ENCODE results near the gene RAB3GAP1. TPM values are rescaled to one million over a fixed set of nuclear protein-coding genes. Genes with fewer than 3 reads are reported as not detected.
A peak's percentile ranks its signal among the peaks of the same experiment; 100 is the strongest.
"Not testable (repeated sequence)": the region's sequence is repeated elsewhere in the genome, so short reads cannot be mapped to it uniquely, and the experiment has no call there.

RAB3GAP1 gene
- total RNA-seq, 2 donors from 2014 or later = 33.3 to 38.9 TPM

DNA sequence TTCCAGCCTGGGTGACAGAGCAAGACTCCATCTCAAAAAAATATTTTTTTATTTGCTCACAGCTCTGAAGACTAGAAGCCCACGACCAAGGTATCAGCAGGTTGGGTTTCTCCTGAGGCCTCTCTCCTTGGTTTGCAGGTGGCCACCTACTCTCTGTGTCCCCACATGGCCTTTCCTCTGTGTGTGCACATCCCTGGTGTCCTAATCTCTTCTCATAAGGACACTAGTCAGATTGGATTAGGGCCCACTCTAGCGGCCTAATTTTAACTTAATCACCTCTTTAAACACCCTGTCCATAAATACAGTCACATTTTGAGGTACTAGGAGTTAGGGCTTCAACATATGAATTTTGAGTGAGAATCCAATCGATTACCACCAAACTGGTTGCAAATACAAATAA lies 2.0 kb upstream of the RAB3GAP1 start:
- peak; percentile 13 to 51 for ATAC-seq
- no peak for DNase-seq
- intact Hi-C loops (cut with DNase I) = no loop called here

DNA sequence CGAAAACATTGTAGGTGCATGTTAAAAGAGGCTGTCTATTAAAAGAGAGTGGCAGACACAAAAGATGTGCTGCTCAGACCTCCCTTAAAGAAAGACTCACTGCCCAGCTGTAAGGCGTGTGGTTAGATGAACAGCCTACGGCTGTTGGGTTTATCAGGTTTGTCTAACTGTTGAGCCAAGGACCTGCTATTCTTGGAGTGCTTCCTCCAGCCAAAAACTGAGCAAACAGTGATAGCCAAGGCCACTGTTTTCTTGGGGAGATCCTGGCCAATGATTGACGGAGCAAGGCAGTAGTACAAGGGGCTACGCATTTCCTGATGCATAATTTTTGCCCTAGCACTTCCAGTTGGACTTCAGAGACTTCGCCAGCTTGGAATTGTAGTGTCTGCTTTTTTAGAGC lies 1.4 kb upstream of the RAB3GAP1 start:
- peak; percentile 40 to 45 for ATAC-seq
- intact Hi-C loops (cut with DNase I) = no loop called here
- DNase-seq = peak; percentile 34

DNA sequence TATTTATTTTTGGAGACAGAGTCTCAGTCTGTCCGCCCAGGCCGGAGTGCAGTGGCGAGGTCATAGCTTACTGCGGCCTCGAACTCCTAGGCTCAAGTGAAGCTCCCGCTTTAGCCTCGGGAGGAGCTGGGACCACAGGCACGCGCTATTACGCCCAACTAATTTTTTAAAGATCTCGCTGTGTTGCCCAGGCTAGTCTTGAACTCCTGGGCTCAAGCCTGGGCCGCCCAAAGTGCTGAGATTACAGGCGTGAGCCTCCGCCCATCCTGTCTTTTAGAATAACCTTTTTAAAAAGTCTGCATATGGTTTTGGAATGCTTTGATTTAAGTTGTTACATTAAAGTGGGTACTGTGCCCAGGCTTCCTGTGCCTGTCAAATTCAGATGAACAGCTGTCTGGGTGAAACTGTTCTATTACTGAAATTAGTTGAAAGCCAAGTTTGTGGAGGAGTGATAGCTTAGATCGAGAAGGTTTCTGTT lies 944 bp downstream of the RAB3GAP1 start:
- ATAC-seq = peak in 1 of 2 donors; percentile 2
- intact Hi-C loops (cut with DNase I) = no loop called here
- no peak for DNase-seq

DNA sequence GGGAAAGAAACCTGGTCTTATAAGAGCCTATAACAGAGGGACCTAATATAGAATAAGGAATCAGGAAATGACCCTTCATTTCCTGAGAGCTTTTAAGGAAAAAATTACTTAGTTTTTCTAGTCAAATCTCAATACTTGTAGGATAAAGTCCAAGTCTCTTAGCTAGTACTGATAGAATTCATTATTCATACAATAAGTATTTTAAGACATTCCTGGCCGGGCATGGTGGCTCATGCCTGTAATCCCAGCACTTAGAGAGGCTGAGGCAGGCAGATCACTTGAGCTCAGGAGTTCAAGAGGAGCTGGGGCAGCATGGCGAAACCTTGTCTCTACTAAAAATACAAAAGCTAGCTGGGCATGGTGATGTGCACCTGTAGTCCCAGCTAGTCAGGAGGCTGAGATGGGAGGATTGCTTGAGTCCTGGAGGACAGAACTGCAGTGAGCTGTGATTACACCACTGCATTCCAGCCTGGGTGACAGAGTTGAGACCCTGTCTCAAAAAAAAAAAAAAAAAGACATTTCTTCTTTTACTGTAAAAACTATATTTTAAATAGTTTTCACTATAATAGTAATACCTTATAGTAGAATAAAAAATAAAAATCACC lies 3.2 kb downstream of the RAB3GAP1 start:
- DNase-seq (no peak), ATAC-seq (peak in 1 of 2 donors; percentile 4)
- intact Hi-C loops (cut with DNase I) = no loop called here

DNA sequence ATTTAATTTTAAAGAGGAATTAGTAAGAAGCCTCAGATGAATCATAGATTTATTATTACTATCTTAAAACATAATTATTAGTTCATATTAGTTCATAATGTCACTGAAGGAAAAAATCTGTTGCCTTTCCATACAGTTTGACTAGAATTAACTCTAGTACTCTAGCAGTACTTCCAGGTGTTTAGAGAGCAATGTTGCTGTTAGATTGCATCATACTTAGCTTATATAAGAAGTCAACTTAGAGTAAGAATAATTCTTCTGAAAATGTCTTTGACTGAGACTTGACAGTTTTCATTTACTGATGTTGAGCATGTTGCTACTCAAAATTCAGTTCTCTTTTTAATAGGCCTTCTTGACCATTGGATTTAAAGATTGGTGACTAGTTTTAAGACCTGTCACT lies 4.7 kb downstream of the RAB3GAP1 start:
- ATAC-seq (no peak), DNase-seq (no peak)
- intact Hi-C loops (cut with DNase I) = no loop called here

DNA sequence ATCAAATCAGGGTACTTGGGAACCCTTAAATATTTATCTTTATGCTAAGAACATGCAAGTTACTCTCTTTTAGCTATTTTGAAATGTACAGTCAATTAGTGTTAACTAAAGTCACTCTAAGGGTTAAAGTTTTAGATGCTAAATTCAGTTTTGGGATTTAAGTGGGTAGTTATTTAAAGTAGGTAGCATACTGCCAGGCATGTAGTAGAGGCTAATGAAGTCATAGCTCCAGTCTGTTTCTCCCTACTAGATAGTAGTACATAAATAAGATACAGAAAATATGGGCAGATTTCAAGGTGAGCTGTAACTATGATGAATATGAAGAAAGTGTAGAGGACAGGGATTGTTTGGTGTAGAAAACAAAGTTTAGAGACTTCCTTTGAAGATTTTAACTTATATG lies 7.5 kb downstream of the RAB3GAP1 start:
- intact Hi-C loops (cut with DNase I) = no loop called here
- ATAC-seq (peak in 1 of 2 donors; percentile 31), DNase-seq (no peak)

DNA sequence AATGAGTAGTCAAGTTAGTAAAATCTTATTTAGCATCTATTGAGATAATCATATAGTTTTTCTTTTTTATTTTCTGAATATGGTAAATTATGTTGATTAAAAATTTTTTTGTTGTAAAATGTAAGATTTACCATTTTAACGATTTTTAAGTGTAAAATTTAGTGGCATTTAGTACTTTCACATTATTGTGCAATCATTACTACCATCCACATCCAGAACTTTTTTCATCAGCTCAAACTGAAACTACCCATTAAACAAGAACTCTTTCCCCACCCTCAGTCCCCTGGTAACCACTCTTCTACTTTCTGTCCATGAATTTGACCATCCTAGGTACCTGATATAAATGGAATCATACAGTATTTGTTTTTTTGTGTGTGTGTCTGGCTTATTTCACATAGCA lies 11.1 kb downstream of the RAB3GAP1 start:
- ATAC-seq (no peak), DNase-seq (no peak)
- intact Hi-C loops (cut with DNase I) = no loop called here

DNA sequence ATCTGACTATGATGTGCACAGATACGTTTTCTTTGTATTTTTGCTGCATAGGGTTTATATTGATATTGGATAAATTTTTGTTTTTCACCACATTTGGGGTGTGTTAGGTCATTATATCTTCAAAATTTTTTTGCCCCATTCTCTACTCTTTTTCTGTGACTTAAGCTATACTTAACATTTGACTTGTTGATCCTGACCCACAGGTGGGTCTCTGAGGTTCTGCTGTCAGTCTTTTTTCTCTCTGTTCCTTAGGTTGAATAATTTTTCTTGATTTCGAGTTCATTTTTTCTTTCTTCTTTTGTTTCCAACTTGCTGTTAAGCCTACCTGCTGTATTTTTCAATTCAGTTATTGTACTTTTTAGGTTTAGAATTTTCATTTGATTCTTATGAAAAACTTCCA lies 12.1 kb downstream of the RAB3GAP1 start:
- ATAC-seq (no peak), DNase-seq (no peak)
- intact Hi-C loops (cut with DNase I) = no loop called here

DNA sequence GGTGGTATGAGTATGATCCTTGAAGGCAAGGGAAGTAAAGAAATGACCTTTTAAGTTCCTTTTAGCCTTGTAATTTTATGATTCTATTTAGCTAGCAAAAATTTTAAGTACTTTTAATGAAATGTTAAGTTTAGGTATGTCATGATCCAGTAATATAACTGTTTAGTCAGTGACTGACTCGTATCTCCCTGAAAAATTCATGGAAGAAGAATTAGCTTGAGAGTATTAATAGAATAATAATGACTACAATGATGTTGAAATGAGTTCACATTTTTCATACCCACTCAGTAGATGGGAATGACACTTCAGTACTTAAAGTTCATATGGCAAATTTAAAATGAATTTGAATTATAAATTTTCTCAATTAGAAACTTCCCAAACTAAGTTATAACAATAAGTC lies 14.6 kb downstream of the RAB3GAP1 start:
- intact Hi-C loops (cut with DNase I) = no loop called here
- DNase-seq (no peak), ATAC-seq (peak in 1 of 2 donors; percentile 53)

DNA sequence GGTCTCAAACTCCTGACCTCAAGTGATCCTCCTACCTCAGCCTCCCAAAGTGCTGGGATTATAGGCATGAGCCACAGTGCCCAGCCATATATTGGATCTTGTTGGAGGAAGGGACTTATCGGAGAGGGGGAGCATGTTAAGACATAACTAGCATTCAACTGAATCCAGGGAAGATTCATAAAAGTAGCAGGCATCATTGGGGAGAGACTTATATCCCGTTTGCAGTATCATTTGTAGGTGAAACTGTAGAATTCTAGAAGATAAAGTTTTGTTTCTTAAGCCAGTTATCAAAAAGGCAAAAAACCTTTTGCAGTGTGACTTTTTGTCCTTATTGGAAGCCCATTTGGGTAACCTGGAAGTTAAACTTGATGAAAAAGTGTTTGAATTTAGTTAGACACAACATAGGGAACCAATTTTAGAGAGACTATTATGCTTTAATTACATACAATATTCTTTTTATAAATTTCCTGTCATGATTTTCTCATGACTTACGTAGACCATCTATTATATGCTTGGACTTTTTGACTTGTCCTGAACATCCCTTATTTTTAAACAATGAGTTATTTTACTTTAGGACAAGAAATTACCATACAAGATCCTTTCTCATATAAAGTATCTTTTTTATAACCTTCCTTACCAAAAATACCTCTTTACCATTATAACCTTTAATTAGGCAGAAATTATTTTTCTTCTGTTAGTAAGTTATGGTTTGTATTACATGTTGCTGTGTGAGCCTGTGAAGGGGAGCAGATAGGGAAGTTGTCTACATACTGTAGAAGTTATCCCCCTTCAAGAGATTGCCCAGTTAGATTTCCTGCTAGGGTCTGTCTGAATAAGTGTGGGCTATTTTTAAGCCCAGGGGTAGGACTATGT lies 20.3 kb downstream of the RAB3GAP1 start:
- DNase-seq (no peak), ATAC-seq (no peak)
- intact Hi-C loops (cut with DNase I) = no loop called here

DNA sequence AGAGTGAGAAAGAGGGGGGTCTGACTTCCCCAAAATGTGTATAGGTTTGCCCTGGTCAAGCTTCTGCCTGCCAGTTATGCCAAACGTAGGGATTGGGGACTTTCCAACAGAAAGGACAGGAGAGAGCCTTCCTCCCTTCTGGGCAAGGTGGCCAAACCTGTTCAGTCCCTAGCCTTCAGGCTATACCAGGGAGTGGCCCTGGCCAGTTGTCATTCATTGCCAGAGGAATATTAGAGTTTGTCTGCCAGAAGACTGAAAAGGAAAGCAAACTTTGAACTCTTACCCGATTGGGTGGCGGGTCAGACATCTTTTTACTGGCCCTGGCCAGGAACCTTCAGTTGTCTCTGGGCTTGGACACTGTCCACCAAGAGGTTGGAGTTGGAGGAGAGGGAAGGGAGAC lies 22.1 kb downstream of the RAB3GAP1 start:
- intact Hi-C loops (cut with DNase I) = no loop called here
- ATAC-seq = no peak
- no peak for DNase-seq

DNA sequence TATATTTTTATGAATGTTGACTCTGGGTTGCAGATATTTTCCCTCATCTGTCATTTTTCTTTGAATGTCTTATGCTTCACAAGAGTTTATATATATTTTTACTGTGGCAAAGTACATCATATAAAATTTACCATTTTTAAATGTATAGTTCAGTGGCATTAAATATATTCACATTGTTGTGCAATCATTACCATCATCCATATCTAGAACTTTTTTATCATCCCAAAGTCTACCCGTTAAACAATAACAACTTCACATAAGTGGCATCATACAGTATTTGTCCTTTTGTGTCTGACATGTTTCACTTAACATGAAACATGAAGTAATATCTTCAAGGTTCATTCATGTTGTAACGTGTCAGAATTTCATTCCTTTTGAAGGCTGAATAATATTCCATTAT lies 24.5 kb downstream of the RAB3GAP1 start:
- DNase-seq = no peak
- intact Hi-C loops (cut with DNase I) = no loop called here
- ATAC-seq = no peak

DNA sequence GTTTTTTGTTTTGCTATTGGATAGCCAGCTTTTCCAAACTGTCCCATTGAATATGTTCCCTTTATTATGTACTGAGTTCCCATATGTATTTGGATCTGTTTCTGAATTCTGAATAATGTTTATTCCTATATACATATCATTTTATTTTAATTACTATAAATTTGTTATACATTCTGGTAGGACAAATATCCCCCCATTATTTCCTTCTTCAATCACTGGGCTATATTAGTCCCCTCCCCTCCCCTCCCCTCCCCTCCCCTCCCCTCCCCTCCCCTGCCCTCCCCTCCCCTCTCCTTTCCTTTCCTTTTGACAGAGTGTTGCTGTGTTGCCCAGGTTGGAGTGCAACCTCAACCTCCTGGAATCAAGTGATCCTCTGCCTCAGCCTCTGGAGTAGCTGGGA lies 26.3 kb downstream of the RAB3GAP1 start:
- ATAC-seq (no peak), DNase-seq (no peak)
- intact Hi-C loops (cut with DNase I) = no loop called here

DNA sequence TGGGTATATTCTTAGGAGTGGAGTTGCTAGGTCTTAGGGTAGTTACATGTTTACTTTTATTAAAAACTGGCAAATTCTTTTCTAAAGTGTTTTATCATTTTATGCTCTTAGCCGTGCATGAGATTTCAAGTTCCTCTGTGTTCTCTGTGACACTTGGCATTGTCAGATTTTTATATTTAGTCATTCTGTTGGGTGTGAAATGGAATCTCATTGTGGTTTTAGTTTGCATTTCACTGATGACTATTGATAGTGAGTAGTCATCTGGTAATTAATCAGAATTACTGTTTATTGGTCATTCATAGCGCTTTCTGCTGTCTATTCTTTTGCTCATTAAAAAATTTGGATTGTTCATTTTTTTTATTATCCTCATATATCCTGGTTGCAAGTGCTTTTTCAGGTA lies 34.1 kb downstream of the RAB3GAP1 start:
- no peak for ATAC-seq

DNA sequence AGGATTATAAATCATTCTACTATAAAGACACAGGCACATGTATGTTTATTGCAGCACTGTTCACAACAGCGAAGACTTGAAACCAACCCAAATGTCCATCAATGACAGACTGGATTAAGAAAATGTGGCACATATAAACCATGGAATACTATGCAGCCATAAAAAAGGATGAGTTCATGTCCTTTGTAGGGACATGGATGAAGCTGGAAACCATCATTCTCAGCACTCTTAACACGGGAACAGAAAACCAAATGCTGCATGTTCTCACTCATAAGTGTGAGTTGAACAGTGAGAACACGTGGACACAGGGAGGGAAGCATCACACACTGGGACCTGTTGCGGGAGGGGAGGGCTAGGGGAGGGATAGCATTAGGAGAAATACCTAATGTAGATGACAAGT lies 37.5 kb downstream of the RAB3GAP1 start:
- DNase-seq; ATAC-seq; intact Hi-C loops (cut with DNase I): not testable (repeated sequence)

More for the DNA sequence above, 34.1 kb downstream of the RAB3GAP1 start:
- intact Hi-C loops (cut with DNase I) = no loop called here
- no peak for DNase-seq

DNA sequence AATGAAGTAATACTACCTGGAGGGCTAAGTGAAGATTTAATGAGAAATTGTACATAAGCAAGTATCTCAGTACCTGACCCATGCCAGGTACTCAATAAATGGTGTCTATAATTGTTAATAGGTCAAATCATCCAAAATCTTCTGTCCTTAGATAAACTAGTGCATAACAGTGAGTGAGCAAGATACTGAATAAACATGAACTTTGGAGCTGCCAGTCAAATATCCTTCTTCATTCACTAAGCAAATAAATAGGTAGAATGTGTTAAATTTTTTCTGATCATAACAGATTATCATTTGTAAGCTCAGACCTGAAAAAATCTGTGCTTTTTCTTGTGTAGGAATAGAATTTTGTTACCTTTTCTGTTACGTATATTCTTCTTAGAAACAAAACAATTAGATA lies 39.6 kb downstream of the RAB3GAP1 start:
- ATAC-seq (no peak), DNase-seq (no peak)
- intact Hi-C loops (cut with DNase I) = no loop called here

DNA sequence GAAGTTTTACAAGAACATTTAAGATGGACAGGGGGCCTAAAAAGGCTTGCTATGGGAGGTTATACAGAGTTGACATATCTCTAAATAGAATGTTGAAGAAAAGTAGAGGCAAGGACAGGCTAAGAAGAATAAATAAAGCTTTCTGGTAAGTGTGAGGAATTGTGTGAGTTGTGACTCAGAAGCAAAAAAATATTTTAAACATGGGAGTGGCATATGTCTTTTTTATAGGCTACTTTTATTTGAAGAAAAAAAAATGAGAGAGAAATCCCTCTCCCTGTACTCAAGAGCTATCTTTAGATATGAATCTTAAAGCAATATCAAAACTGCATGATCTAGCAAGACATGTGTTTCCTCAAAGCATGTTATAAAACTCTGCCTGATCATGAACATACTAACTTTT lies 41.1 kb downstream of the RAB3GAP1 start:
- ATAC-seq = no peak
- DNase-seq = no peak
- intact Hi-C loops (cut with DNase I) = no loop called here

DNA sequence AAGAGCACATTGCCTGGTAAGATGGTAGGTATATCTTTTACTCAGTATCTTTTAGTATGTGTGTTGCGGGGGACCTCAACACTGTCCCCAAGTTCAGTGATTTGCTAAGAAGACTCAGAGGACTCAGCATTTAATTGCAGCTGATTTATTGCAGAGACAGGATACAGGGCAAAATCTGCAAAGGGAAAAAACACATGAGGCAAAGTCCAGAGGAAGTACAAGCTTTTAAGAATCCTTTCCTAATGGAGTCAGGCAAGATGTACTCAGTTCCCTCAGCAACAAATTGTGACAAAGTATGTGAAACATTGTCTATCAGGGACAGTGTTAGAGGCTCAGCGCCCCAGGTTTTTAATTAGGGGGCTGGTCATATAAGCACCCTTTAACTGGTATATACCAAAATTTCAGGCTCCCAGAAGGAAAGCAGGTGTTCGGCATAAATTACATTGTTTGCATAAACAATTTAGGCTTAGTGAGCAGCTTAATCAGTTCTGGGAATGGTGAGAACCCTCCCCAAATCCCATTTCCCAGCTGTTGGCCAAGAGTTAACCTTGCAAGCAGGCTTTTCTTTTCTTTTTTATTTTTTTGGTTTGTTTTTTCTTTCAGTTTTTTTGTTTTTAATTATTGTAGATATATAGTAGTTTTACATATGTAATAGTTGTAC lies 41.7 kb downstream of the RAB3GAP1 start:
- intact Hi-C loops (cut with DNase I) = no loop called here
- no peak for DNase-seq
- ATAC-seq = no peak

DNA sequence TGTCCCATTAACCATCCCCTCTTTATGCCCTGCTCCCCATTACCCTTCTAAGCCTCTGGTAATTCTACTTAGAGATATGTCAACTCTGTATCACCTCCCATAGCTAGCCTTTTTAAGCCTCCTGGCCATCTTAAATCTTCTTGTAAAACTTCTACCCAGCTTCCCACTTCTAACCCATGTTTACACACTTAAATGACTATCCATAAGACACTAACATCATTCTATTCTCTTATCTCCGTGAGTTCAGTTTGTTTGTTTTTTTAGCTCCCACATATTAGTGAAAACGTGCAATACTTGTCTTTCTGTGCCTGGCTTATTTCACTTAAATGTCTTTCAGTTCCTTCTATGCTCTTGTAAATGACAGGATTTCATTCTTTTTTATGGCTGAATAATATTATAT lies 42.4 kb downstream of the RAB3GAP1 start:
- no peak for ATAC-seq
- intact Hi-C loops (cut with DNase I) = no loop called here

DNA sequence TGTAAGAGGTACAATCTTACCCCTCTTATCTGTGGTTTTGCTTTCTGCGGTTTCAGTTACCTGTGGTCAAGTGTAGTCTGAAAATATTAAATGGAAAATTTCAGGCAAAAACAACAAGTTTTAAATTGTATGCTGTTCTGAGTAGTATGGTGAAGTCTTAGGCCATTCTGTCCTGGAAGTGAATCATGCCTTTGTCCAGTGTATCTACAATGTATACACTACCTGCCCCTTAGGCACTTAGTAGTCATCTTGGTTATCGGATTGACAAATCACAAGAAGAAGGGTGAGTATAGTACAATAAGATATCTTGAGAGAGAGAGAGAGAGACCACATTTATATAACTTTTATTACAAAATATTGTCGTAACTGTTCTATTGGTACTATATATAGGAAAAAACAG lies 43.5 kb downstream of the RAB3GAP1 start:
- intact Hi-C loops (cut with DNase I) = no loop called here
- ATAC-seq = no peak
- no peak for DNase-seq

More for the DNA sequence above, 42.4 kb downstream of the RAB3GAP1 start:
- DNase-seq = no peak

Measured in left cardiac atrium (tissue), 4 donors.